ENCODE measurements around the gene IL3RA. TPM values are rescaled to one million over a fixed set of nuclear protein-coding genes. Genes with fewer than 3 reads are reported as not detected.
"Not testable (repeated sequence)": the region's sequence is repeated elsewhere in the genome, so short reads cannot be mapped to it uniquely, and the experiment has no call there.

IL3RA gene
- total RNA-seq, 1 donor from 2014 or later = not detected

DNA sequence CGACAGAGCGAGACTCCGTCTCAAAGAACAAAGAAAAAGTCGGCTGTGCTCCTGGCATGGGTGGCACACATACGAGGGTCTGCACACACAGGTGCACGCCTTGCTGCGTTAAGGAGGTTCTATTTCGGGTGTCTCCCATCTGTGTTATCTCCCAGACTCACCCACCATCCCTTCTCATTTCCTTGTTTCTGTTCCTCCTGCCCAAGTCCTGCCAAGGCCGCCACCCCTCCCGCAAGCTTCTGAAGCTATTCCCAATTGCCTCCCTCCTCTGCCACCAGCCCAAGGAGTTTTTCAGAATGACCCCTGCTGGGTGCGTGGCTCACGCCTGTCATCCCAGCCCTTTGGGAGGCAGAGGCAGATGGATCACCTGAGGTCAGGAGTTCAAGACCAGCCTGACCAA lies 6.0 kb upstream of the IL3RA start:
- no peak for DNase-seq (ENCODE audit: low read depth)

DNA sequence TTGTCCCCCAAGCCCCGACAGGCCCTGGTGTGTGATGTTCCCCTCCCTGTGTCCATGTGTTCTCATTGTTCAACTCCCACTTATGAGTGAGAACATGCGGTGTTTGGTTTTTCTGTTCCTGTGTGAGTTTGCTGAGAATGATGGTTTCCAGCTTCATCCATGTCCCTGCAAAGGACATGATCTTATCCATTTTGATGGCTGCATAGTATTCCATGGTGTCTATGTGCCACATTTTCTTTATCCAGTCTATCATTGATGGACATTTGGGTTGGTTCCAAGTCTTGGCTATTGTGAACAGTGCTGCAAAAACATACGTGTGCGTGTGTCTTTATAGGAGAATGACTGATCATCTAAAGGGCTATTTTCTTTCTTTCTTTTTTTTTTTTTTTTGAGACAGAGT lies 4.2 kb upstream of the IL3RA start:
- not testable (repeated sequence) for DNase-seq (ENCODE audit: low read depth)

- no peak for DNase-seq (ENCODE audit: low read depth)
These were observed 1.7 kb upstream of the IL3RA start for GRCh38 chrX:1334854-1335253.

DNA sequence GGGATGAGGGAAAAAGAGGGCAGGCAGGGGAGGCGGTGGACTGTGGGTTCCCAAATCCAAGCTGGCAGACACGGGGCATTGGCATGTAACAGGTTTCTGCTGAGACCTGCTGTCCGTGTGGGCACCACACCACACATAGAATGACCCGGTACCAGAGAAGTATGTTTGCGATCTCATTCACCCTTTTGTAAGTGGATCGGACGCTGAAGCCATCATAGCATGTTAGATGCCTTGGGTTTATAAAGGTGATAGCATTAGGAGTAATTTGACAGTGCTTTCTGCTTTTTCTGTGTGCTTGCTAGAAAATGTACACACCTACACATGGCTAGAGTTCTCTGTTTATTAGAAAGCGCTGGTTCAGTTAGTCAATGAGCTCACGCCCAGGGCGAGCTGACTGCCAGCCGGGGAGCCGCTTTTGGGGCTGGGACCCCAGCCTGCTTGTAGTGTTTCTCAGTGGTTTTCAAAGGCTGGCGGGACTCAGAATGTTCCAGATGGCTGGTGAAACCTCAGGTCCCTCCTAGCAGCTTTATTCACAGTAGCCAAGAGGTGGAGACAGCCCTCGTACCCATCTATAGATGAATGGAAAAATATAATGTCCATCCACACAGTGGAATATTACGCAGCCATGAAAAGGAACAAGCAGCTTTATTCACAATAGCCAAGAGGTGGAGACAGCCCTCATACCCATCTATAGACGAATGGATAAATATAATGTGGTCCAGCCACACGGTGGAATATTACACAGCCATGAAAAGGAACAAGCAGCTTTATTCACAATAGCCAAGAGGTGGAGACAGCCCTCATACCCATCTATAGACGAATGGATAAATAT lies 579 bp downstream of the IL3RA start:
- no peak for DNase-seq (ENCODE audit: low read depth)

DNA sequence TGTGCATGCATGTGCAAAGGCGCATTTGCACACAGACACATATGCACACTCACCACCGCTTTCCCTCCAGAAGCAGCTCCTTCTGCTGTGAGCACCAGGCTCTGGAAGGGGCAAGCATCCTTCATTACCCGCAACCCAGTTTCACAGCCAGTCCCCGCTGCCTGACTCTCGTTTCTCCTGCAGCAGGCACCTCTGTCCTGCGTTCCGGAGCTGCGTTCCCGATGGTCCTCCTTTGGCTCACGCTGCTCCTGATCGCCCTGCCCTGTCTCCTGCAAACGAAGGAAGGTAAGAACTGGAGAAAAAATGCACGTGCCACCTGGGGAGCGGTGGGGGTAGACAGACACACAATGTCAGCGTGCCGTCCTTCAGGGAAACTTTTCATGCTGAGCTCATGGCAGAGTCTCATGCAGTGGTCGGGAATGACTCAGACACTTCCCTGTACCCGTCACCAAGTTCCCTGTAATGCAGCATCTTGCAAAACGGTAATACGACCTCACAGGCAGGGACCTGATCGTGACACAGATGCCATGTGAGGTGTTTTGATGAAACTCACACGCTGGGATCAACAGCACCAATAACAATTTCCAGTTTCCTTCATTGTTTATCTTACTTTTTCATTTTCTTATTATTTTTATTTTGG lies 5.1 kb downstream of the IL3RA start:
- DNase-seq (ENCODE audit: low read depth) = no peak

- not testable (repeated sequence) for DNase-seq (ENCODE audit: low read depth)
These were observed 13.0 kb downstream of the IL3RA start for GRCh38 chrX:1349606-1350005.

DNA sequence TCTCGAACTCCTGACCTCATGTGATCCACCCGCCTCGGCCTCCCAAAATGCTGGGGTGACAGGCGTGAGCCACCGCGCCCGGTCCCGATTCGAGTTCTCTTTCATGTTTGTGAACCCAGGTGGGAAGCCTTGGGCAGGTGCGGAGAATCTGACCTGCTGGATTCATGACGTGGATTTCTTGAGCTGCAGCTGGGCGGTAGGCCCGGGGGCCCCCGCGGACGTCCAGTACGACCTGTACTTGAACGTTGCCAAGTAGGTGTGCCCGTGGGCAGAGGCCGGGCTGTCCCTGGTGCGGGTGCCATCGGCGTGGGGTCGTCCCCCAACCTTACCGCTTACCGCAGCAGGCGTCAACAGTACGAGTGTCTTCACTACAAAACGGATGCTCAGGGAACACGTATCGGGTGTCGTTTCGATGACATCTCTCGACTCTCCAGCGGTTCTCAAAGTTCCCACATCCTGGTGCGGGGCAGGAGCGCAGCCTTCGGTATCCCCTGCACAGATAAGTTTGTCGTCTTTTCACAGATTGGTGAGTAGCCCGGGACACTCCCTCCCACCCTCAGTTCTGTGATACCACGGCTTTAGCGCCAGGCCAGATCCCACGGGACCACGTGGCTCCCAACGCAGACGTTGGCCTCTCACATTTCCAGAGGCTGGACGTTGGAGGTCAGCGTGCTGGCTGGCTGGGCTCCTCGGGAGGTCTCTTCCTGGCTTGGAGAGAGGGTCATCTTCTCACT lies 15.6 kb downstream of the IL3RA start:
- DNase-seq (ENCODE audit: low read depth) = no peak

DNA sequence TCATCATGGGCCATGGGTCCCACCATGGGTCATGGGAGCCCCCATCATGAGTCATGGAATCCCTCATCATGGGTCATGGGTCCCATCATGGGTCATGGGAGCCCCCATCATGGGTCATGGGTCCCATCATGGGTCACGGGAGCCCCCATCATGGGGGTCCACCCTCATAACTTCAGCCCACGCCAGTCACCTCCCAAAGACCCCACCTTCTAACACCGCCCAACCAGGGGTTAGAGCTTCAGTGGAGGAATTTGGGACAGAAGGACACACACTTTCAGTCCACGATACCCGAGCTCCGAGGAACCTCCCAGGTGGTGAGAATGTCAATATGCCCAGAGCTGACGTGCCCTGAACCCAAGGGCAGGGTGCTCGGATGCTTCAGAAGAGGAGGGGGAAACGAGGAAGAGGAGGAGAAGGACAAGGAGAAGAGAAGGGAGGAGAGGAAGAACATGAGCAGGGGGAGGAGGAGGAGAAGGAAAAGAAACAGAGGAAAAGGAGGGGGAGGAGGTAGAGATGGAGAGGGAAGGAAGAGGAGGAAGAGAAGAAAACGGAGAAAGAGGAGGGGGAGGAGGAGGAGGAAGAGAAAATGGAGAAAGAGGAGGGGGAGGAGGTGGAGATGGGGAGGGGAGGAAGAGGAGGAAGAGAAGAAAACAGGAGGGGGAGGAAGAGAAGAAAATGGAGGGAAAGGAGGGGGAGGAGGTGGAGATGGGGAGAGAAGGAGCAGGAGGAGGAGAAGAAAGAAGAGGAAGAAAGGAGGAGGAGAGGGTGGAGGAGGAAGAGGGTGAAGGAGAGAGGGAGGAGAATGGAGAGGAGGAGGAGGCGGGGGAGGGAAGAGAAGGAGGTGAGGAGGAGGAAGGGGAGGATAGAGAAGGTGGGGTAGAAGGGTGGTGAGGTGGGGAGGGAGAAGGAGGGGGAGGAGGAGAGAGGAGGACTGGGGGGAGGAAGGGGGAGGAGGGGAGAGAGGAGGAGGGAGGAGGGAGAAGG lies 17.7 kb downstream of the IL3RA start:
- DNase-seq (ENCODE audit: low read depth) = no peak

DNA sequence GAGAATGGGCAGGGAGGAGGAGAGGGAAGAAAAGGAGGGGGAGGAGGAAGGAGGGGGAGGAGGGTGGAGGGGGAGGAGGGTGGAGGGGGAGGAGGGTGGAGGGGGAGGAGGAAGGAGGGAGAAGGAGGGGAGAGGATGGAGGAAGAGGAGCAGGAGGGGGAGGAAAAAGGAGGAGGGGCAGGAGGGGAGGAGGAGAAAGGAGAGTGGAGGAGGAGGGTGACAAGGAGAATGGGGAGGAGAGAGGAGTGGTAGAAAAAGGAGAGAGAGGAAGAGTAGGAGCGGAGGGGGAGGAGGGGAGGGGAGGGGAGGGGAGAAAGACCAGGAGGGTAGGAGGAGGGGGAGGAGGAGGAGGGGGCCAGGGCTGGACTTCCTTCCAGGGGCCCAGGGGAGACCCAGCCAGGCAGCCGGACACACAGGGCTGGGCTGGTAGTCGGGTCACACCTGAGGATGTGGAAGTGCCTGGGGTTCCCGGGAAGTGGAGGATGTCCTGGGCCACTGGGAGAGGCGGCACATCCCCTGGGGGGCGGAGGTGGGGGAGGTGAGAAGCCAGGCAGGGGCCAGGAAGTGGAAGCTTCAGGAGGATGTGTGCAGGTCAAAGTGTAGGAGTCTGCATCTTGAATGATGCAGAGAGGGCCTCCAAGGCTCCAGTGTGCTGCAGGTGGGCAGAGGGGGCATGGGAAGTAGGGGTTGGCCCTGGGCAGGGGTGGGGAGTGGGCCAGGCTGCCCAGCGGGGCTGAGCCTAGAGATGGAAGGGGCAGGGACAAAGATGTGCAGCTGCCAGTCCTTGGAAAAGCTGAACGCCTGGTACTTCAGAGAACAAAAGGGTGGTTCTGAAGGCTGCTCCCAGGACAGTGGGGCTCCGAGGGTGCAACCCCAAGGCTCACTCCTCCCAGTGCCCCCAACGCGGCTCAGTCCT lies 18.8 kb downstream of the IL3RA start:
- DNase-seq (ENCODE audit: low read depth) = no peak

DNA sequence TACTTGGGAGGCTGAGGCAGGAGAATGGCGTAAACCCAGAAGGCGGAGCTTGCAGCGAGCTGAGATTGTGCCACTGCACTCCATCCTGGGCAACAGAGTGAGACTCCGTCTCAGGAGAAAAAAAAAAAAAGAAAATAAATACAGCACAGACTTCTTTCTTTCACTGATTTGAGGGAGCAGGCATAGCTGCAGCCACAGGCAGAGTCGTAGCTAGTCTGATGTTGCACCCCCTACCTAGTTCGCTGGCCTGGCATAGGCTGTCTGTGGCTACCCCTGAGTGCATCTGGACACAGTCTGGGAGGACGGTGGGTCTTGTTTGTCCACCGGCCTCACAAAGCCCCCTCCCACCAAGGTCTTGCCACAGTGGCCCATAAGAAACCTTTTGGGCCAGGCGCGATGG lies 21.4 kb downstream of the IL3RA start:
- no peak for DNase-seq (ENCODE audit: low read depth)

- DNase-seq (ENCODE audit: low read depth) = no peak
These were observed 22.4 kb downstream of the IL3RA start for GRCh38 chrX:1358793-1359476.

DNA sequence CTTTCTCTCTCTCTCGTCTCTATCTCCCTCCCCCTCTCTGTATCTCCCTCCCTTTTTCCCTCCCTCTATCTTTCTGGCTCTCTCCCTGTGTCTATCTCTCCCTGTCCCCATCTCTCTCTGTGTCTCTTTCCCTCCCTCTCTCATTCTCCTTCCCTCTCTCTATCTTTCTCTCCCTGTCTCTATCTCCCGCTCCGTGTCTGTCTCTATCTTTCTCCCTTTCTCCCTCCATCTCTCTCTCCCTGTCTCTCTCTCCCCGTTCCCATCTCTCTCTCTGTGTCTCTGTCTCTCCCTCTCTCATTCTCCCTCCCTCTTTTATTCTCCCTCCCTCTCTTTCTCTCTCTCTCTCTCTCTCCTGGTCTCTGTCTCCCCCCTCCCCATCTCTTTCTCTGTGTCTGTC lies 22.9 kb downstream of the IL3RA start:
- no peak for DNase-seq (ENCODE audit: low read depth)

DNA sequence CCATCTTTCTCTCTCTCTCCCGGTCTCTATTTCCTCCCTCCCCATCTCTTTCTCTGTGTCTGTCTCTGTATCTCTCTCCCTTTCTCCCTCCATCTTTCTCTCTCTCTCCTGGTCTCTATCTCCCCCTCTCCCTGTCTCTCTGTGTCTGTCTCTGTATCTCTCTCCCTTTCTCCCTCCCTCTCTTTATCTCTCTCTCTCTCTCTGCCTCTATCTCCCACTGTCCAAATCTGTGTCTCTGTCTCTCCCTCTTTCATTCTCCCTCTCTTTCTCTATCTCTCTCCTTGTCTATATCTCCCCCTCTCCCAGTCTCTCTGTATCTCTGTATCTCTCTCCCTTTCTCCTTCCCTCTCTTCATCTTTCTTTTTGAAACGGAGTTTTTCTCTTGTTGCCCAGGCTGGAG lies 23.6 kb downstream of the IL3RA start:
- no peak for DNase-seq (ENCODE audit: low read depth)

- no peak for DNase-seq (ENCODE audit: low read depth)
These were observed 24.7 kb downstream of the IL3RA start for GRCh38 chrX:1361275-1361674.

DNA sequence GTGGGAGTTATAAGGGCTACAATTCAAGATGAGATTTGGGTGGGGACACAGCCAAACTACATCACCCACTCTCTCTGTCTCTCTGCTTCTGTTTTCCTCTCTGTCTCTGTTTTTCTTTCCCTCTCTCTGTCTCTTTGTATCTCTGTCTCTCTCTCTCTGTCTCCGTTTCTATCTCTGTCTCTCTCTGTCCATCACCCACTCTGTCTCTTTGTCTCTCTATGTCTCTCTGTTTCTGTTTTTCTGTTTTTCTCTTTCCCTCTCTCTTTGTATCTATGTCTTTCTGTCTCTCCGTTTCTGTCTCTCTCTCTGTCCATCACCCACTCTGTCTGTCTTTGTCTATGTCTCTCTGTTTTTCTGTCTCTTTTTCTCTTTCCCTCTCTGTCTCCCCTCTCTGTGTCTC lies 25.3 kb downstream of the IL3RA start:
- DNase-seq (ENCODE audit: low read depth) = no peak

DNA sequence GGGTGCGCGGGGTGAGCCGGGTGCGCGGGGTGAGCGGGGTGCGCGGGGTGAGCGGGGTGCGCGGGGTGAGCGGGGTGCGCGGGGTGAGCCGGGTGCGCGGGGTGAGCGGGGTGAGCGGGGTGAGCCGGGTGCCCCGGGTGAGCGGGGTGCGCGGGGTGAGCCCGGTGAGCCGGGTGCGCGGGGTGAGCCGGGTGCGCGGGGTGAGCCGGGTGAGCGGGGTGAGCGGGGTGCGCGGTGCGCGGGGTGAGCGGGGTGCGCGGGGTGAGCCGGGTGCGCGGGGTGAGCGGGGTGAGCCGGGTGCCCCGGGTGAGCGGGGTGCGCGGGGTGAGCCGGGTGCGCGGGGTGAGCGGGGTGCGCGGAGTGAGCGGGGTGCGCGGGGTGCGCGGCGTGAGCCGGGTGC lies 29.8 kb downstream of the IL3RA start:
- DNase-seq (ENCODE audit: low read depth) = not testable (repeated sequence)

DNA sequence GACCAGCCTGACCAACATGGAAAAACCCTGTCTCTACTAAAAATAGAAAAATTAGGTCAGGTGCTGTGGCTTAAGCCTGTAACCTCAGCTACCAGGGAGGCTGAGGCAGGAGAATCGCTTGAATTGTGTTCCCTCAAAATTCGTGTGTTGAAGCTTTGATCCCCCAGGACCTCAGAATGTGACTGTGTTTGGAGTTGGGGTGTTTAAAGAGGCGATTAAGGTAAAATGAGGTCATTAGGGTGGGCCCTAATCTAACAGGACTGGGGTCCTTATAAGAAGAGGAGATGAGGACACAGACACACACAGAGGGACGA lies 31.8 kb downstream of the IL3RA start:
- DNase-seq (ENCODE audit: low read depth) = no peak

DNA sequence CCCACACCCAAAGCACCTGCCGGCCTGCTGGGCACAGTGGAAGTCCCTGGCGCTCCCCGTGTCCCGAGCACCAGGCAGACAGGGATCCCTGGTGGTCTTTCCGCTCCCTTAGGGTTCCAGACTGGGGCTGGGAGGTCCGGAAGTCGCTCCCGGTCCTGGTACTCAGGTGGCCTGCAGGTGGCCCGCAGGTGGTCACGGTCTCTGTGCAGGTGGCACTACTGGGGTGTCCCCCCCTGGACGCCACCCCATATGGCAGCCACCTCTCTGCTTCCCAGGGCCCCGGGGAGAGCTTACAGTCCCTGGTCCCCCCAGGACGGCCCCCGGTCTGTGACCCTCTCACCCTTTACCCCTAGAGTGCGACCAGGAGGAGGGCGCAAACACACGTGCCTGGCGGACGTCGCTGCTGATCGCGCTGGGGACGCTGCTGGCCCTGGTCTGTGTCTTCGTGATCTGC lies 41.7 kb downstream of the IL3RA start:
- DNase-seq (ENCODE audit: low read depth) = no peak

DNA sequence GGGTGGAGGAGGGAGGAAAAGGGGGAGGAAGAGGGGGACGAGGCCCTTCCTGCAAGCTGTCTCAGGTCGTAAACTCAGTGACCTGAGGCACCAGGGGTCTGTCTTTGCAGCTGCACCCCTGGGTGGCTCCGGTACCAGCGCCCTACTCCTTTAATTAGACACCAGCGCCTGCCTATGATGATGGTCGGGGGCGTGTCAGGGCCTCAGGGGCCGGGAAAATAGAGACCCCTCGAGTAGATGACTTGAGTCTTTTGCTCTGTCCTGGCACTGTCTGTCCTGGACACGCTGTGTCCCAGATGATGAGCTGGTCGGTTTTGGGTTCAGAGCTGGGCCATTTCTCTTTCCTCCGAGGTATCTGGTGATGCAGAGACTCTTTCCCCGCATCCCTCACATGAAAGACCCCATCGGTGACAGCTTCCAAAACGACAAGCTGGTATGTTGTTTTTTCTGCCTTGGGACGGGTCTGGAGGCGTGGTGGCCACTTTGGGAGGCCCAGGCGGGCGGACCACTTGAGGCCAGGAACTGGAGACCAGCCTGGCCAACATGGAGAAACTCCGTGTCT lies 44.2 kb downstream of the IL3RA start:
- peak; percentile 8 for DNase-seq (ENCODE audit: low read depth)
